GM18517 (cell line): ENCODE data around the gene PLEKHA6.

ENCODE experiments used
- ATAC-seq: cut with Tn5 transposase; IDR thresholded peaks from one replicate; pipeline ENCODE4 v1.9.1; 2021; ENCODE audit warnings: mild to moderate bottlenecking, moderate library complexity; ENCODE audit not compliant: unreplicated experiment

The PLEKHA6 gene

DNA sequence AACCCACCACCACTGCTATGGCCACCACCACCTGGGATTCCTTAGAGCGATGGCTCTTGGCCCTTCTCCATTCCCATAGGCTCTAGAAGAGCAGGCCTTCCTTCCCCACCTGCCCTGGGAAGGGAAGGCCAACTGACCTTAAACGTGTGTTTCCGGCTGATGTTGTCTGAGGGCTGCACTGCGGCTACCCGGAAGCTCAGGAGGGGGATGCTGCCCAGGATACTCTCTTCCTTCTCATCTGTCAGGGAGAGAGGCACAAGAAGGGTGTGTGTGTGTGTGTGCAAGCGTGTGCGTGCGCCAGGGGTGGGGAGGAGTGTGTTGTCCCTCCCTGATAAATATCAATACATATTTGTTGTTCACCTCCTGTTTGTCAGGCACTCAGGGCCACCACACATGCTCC, 94.9 kb downstream of the PLEKHA6 start:
- ATAC-seq = no peak

DNA sequence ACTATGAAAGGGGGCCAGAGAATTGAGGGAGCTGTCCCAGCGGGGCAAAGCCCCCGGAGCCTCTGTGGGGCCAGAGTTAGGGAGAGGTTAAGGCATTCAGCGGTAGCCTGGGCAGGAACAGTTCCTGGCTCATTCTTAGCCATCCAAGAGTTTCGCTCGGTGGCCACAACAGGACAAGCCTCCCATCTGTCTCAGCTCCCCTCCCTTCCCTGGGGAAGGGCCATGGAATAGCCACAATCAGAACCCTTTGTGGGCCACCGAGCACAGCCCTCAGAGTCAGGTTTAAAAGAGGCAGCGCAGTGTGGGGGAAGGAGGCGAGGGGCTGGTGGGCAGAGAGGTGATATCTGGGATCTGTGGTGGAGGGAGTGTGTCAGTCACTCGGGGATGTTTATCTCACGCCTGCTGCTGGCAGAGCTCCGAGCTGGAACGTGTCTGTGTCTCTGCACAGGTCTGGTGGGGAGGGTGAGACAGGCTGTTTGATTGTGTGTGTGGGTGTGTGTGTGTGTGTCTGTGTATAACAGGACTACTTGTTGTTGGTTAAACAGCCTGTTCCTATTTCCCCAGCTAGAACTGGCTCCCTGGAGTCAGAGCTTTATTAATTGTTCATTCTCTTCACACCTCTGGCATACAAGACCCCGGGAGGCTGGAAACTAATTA, 96.3 kb downstream of the PLEKHA6 start:
- no peak for ATAC-seq

DNA sequence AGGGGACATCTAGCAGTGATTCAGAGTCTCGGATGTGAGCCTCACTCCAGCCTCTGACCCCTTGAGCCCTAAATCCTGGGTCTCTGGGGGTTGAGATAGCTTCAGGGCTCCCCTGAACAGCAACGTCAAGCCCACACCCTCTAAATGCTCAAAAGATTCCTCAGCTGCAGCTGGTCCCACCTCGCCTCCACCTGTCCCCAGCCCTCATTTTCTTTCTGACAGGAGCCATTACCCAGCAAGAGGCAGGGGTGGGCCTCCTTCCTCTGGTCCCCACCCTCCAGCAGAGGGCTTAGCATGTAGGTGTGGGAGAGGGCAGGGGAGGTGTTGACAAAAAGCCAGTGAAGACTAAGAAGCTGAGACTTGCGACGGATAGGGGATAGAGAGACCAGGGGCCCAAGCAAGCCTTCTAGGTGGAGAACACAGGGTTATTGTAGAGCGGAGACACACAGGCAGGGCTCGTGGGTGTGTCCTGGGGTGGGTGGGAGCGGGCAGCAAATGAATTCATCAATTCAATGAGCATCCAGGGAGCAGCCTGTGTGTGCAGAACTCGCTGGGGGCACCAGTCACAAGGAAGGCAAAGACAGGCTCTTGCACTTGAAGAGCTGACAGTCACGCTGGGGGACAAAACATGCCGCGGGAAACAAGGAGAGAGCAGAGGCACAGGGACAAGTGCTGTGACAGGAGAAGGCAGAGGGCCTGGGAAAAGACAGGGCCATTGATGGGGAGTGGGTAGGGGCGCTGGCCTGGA, 97.0 kb downstream of the PLEKHA6 start:
- no peak for ATAC-seq

DNA sequence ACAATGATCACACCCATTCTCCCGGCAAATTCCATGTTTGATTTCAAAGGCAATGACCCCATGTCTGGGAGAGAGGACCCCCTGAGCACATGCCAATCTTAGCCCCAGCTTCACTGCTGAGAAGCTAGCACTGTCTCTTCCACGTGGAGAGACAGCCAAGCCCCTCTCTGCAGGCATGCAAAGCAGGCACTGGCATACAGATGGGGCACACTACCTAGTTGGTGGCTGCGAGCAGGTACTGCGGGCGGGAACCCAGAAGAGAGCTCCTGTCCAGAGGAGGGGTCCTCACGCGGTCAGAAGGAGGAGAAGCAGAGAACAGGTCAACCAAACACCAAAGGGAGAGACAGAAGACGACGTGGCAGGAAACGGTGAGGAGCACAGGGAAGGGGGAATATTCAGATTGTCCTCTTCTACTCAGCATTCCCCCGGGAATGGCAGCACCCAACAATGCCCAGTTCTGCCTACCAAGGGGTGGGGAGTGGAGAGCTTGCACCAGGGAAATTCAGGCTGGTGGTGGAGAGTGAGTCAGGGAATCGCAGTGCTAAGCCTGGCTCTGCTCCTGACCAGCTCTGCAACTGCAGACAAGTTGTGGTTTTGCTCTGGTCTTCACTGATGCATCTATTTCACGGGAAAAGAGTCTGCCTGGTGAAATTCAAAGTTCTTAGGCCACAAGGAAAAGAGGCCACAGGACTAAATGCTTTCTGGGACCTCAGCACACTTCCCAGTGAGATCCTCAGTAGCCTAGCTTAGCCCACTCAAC, 97.8 kb downstream of the PLEKHA6 start:
- ATAC-seq = no peak

DNA sequence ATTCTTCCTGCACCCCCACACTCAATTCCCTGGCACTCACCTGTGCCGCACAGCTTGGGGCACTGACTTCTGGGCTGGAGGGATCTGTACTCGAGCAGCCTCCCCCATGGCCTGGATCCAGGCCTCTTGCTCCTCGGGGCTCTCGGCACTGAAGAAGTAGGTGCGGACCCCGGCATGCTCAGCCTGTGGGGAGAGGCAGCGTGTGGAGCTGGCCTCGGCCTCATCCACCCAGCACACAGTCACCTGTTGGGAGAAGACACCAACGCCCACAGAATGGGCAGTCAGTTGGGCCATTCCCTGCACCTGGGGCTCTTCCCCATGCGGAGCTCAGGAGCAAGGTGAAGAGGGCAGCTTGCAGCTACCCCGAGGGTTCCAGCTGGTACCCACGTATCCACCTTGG, 98.5 kb downstream of the PLEKHA6 start:
- no peak for ATAC-seq

DNA sequence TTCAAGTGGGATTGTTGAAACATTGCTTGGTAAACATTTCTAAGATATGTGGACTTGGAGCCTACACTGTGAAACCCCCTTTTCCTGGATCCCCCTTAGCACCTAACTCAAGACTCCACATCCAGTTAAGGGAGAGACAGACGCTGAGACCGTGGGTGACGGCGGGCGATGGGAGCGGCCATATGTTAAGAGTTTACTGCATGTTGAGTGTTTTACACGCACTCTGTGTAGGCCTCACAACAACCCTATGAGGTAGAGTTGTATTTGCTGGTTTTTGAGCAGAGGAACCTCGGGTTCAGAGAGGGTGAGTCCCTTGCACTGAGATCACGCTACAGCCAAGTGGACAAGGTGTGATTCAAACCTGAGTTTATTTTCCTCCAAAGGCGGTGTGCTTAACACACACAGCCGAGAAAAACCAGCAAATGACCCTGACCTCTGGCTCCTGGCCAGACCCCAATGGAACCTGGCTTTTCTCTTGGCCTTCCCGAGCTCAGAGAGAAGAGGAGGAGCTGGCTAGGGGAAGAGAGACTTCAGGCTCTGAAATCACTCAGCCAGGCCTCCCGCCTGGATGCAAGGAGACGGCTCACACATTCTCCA, 99.0 kb downstream of the PLEKHA6 start:
- no peak for ATAC-seq

DNA sequence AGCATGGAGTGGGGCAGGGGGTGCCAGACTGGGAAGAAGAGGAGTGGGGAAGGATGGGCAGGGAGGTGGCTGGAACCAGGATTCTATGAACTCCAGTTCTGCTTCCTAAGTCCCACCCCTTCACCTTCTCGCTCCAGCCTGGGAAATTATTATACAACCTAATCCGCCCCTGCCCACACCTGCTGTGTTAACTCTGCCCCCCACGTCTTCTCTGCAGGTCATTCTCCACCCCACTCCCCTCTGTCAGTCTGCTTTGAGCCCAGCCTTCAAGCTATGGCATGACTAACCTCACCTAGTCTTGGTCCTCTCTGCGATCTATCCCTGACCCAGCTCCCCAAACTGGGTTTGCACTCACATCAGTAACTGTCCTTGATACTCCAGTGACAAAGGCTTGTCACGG, 99.9 kb downstream of the PLEKHA6 start:
- no peak for ATAC-seq

DNA sequence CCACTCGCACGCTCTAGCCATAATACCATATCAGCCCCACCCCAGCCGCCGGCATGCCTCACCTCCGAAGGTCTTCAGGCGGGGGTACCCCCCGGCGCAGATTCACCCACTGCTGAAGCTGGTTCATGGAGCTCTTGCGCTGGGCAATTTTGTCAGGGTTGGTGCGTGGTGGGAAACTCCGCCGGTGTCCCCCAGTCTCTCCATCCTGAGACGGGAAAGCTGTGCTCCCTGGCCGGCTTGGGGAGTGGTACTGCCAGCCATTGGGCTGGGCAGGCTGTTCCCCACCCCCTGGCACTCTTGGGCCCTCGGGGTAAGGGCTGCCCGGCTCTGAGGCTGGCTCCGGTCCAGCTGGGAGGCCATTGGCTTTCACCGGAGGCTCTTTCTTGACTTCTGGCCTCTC, 100.5 kb downstream of the PLEKHA6 start:
- ATAC-seq = no peak

DNA sequence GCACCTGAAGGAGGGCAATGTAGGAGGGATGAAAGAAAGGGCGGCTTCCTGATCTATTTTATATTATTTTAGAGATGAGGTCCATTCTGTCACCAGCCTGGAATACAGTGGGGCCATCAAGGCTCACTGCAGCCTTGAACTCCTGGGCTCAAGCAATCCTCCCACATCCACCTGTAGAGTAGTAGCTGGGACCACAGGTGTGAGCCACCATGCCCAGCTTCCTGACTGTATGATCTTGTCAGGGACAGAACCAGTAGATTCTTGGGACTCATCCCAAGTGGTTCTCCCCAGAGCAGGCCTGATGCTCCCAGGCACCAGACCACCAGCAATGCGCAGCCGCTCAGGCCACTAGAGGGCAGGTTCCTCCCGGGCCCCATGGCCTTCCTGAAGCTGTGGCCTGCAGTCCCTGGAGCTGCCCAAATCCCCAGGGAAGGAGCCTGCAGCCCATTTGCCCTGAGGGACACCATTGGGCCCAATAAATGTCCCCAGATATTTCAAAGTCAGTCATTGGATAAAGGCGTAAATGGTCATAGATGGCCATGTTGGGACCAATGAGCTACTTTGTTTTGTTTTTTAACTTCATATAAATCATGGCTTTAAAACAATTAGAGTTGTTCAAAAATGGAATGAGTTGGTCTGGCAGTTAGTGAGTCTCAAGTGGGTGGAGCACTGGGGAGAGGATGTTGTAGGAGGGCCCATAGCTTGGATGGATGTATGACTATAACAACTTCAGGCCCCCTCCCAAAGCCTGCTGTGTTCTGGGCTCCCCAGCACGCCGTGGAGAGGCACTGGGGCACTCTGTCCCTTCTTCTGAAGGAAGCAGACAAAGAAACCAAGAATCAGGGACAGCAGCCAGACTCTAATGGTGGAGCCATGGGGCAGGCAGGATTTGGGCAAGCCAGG, 101.3 kb downstream of the PLEKHA6 start:
- no peak for ATAC-seq

DNA sequence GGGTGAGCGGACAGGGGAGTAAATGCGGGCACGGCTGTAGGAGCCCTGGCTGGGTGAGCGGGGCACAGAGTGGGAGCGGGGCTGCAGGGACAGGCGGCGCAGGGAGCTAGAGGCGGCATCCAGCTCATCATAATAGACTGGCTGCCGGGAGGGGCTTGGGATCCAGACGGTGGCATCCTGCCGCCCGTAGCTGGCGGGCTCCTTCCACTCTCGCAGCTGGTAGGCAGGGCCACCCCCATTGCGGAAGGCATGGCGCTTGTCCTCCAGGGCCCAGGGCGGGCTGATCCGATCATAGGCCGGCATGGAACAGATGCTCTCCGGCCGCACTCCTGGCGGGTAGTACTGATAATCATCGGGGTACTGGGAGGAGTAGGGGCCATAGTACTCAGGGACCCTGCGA, 102.3 kb downstream of the PLEKHA6 start:
- no peak for ATAC-seq

DNA sequence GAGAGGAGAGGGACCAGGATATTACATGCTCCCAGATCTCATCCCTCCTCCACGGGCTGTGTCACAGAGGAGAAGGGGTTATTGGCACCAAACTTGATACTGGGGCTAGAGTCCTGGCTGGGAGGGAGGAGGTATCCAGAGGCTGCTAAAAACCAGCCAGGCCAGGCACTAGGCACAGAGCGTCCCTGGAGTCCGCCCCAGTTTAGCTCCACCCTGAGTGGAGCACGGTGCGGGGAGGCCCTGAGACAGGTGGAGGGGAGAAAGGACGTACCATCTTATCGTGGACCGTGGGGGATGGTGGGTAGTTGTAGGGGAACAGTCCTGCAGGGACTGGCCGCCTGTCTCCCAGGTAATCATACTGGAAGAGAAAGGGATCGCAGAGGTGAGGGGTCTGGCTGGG, 103.2 kb downstream of the PLEKHA6 start:
- ATAC-seq = no peak

DNA sequence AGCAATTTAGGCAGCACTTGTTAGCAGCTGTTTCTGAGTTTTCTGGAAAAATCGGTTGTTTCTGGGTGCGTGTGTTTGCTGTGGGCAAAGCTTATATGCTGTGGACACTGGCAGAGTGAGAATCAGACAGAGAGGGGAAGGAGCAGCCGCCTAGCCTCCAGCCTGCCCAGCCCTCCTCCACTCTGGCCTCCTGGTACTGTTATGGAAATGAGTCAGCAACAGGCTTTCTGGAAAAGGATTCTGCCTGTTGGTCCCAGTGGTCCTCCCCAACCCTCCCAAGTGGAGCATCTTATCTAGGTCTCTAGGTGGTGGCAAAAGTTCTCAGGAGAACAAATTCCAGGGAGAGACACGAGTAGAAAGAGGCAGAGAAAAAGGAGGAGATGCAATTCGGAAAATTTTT, 103.8 kb downstream of the PLEKHA6 start:
- no peak for ATAC-seq

DNA sequence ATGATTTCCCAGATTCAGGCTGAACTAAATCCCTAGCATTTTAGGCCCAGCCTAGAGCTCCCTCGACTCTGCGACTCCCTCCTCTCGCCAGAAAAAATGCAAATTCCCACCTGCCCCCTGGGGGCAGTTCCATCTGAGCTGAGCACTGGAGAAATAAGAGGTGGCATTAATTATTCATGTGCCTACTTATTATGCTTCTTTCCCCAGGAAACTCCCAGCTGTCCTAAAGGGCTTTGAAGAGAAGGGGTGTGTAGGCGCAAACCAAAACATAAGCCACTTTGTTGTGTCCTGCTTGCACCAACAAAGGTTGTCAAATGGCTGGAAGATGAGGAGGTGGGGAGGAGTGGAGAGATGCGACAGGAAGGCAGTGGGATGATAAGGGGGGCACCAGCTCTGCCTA, 104.5 kb downstream of the PLEKHA6 start:
- ATAC-seq = no peak

DNA sequence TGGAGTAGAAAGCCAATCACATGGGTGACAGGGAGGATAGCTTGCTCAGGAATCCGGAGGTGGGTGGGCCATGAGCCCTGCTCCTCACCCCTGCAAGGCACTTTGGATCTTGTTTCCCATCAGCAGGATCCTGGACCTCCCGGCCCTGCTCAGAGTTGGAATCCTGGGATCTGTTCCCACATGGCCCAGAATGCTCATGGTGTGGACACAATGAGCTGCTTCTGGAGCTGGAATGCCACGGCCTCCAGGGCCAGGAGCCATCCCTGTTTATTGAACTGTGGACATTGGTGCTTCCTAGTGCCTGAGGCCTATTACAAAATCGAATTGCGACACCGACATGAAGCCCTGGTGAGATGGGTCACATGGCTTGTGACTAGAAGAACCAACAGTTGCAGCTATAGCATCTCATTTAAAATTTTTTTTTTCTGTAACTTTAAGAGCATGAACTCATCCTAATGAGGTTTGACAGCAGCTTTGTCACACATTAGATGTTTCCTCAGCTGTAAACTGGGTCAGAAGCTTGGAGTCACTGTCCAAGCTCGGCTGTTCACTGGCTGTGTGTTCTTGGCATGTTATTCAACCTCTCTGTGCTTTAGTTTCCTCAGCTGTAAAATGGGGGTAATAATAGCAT, 105.6 kb downstream of the PLEKHA6 start:
- no peak for ATAC-seq

DNA sequence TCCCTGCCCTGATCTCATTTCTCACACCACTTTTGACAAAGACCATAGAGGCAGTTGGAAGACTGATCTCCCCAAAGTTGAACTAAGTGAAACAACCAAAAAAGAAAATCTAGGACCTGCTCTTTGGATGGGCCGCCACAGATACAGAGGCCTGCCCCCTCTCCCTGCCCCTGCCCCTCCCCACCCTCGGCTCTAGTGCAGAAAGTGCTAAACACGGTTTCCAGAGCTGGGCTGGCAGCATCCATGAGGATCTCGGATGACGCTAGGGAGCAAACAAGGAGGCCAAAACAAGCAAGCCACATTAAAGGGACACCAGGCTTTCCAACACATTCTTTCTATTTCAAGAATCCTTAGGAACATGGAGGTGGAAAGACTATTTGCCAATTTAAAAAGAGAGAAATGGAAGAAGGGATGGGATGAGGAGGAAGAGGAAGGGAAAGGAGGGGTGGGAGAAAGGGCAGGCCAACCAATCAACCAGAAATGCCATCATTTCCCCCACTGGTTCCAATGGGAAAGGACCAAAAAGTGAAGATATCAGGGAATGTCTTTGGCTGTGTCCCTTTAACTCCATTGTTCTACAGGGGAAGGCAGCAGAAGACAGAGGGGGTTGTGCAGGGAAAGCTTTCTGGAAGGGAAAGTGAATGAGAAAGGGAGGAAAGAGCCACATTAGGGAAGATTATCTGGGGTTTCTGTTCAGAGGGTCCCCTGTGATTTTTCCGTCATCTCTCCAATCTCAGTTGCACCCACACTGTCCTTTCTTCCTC, 107.6 kb downstream of the PLEKHA6 start:
- ATAC-seq = no peak

DNA sequence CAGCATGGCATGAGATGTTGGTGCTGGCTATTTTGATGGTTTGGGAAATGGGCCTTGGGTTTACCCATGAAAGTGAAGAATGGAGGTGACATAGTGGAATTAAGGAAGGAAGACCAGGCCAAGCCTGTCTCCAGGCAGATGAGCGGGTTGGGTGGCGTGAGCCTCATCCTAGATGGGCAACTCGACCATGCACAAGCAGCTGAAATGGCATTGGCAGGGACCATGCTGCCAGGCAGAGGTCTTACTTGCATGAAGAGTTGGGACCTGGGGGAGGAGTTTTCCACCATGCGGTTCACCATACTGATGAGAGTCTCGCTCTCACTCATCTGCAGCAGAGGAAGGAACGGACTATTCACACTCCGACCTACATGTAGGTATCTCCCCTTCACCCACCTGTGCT, 108.4 kb downstream of the PLEKHA6 start:
- no peak for ATAC-seq

DNA sequence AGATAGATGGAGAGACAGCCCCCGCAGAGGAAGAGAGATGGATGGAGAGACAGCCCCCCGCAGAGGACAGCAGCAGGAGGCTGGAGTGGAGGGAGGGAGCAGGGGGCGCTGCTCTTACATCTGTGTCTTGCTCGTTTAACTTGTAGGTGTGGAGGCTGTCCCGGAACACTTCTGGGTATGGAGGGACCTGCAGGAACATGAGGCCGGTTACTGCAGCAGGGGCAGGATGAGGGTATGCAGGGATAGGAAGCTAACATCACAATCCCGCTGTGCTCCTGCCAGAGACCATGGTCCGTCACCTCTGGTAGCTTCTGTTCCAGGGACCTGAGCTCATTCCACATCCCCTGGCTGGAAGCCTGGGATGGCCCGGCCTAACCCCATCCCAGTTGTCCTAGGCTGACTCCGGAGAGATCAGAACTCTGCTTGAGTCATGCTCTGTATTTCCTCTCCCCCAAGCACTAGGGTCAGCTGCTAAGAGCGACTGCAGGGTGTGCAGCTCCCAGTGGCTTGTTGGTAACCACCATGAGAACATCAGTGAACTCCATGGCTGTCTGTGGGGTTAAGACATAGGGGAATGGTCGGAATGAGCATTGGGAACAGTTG, 109.2 kb downstream of the PLEKHA6 start:
- no peak for ATAC-seq

DNA sequence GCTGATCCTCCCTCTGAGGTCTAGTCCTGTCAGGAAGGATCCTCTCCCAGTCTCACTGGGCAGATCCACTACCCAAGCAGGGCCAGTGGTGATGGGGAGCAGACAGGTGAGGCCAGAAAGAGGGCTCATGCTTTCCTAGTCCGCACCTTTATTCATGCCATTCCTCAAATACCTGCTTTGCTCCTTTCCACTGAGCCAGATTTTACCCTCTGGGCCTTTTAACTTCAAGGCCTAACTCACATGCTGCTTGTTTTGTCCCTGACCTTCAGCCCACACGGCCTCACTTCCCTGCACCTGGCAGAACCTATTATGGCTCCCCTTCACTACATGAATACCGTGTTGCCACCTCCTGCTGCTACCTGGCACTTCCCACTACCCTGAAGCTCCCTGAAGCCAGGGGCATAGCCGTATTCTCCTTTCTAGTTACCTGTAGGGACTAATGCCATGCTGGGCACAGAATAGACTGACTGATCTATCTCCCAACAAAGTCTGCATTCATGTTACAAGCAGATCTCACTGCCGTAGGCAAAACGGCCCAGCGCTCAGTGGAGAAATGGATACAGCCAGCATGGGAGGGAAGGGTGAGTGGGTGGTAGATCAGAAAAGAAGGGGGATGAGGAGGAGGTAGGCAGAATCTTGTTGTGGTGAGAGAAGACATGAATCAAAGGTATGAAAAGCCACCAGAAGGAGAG, 109.8 kb downstream of the PLEKHA6 start:
- no peak for ATAC-seq
